Hepatic stellate cell (primary cell): Measurements from ENCODE around the gene LDAH.

Experiments
- DNase-seq: peaks from one replicate; pipeline ENCODE4 v3.0.0; 2011; ENCODE audit warnings: low spot score

Gene LDAH

DNA sequence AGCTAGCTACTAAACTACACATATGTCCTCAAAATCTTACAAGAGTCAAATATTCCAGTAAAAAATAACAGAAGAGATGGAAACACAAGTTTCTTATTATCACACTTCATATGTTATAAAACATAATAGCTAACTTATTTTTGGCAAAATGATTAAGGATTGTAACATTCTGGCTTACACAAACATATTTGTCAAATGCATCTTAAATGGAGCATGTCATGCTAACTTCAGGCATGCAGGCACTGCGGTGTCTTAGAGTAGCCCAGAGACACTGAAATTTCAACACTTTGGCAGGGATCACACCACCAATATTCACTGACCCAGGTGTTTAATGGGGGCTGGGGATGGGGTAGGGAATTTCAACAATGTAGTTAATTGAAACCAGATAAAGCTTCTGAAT is 51.6 kb downstream of the LDAH start:
- no peak for DNase-seq

DNA sequence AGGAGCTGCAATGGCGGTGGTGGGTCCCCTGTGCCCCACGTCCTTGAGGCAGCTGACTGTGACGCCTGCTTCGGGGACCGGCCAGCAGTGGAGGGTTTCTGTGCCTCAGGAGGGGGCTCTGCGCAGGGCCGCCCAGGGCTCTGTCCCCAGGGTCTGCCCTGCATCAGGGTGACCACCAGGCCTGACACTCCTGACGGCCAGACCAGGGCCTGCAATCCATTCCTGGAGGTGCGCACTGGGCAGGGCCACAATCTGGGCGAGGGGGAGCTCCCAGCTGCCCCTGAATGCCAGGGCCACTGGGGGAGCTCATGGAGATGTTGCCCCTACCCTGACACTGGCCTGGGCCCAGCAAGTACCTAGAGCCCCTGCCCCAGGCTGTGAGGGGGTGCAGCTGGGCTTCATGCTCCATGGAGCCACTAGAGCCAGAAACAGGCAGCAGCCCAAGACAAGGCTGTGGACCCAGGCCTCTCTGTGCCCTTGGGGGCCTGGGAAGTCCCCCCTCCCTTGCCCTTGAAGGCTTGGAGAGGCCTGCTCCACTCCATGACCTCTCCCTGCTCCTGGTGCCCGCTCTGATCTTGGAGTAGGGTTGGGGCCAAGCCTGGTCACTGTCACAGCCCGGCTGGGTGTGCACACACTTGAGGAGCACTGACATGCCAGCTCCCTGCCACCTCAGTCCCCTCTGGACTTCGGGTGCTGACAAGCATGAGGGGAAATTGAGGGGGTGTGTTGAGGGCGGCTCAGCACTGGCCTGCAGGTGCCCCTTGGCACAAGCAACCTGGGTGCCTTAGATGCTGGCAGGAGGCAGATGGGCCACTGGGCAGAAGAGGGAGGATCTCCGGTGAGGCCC is 55.9 kb downstream of the LDAH start:
- no peak for DNase-seq

DNA sequence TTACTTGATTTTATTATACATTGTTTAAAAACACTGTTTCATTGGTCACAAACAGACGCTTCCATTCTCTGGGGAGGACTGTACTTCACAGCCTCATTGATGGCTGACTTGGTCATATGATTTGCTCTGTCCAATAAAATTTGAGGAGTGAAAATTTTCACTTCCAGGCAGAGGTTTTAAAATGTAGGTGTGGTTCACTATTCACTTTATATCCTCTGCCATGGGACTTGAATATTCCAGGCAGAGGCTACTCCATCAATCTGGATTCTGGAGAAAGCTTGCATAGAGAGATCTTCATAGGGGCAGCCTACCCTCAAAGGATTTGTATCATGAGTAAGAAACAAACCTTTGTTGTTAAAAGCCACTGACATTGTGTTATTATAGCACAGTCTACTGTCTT is 56.7 kb downstream of the LDAH start:
- no peak for DNase-seq

DNA sequence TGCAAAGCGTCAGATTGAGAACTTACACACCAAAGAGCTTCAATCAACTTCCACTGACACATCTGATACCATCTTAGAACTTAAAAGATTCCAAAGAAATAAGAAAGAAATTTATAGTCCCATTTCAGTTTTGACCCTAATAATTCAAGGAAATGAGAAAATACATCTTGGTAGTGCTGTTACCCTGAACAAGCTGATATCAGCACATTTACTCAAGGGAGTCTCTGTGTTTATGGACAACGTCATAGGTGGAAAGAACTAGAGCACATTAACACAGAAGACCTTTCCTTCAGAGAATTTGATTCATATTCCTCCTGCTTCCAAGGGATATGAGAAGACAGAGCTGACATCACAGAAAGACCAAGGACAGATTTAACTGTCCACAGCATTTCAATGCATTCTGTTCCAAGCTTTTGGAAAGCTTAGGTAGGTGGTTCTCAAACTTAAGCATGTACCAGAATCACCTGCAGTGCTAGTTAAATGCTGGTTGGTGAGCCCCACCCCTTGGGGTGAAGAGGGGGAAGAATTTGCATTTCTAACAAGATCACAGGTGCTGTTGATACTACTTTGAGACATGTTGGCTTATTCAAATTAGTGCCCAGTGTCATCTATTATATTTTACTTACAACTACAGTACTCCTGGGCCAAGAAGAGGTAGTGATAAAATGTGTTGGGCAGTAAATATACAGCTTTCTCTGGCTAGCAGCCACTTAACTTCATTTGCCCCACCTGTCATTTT is 59.8 kb downstream of the LDAH start:
- DNase-seq = no peak

DNA sequence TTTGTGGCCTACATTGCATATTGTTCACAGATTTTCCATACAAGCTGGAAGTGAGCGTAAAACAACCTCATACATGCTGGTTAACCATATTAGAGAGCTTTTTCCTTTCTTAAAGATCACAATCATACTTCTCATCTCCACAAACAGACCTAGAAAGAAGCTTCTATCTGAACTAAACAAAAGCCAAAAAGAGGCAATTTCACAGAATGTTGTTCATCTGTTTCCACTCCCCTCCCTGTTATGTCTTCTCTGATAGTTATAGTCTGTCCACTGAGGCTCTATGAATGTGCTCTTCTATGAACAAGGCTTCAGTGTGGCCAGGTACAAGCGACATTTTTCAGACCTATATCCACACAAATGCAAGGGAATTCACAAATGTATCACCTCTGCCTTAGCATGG is 63.4 kb downstream of the LDAH start:
- no peak for DNase-seq

DNA sequence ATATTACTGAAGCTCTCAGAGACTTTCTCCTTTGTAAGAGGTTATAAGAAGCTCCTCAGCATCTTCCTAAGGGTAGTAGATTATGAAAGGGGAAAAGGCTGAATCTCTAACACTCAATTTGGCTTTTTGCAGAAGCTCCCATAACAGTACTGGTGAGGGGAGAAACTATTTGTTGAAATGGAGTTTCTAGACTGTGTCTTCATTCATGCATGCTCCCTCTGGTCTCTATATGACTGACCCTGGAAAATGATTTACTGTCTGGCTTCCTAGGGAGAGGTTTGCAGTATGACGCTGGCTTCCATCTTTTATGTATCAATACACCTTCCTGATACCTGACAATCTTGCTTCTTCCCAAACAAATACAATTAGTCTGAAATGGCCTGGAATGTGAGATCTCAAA is 63.9 kb downstream of the LDAH start:
- no peak for DNase-seq

DNA sequence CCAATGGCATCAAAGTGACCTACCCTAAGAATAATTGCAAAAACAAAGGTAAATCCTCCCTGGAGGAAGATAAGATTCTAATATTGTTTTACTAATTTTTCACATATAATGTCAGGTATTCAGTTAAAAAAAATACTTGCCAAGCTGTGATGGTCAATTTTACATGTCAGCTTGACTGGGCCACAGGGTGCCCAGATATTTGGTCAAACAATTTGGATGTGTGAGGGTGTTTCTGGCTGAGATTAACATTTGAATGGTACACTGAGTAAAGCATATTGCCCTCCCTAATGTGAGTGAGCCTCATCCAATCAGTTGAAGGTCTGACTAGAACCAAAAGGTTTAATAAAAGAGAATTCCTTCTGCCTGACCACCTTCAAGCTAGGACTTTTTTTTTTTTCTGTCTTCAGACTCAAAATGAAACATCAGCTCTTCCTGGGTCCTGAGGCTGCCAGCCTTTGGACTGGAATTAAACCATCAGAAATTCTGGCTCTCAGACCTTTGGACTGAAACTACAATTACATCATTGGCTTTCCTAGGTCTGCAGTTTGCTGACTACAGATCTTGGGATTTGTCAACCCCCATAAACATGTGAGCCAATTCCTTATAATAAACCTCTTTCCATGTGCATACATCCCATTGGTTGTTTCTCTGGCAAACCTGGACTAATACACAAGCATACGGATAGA is 65.4 kb downstream of the LDAH start:
- no peak for DNase-seq

DNA sequence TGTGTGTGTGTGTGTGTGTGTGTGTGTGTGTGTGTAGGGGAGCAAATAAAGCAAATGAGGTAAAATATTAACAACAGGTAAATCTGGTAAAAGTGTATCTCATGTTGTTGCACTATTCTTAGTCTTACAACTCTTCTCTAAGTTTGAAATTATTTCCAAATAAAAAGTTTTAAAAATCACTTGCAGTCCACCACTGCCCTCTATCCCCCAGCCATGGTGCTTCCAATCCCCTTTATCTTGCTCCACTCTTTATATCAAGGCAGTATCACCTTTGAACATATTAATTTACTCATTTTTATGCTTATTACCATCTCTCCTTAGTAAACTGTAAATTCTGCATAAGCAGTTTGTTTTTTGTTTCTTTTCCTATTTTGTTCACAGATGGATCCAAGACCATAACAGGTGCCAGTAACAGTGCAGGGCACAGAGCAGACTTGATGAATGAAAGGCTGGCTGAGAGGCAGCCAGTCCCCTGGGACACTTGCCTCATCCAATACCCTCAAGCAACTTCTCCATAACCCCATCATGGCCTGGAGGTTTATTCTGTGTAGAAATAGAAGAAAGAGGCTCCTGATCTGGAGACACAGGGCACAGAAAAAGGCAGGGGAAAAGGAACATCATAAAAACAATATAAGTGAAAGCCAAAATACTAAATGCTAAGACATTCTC is 67.6 kb downstream of the LDAH start:
- no peak for DNase-seq

DNA sequence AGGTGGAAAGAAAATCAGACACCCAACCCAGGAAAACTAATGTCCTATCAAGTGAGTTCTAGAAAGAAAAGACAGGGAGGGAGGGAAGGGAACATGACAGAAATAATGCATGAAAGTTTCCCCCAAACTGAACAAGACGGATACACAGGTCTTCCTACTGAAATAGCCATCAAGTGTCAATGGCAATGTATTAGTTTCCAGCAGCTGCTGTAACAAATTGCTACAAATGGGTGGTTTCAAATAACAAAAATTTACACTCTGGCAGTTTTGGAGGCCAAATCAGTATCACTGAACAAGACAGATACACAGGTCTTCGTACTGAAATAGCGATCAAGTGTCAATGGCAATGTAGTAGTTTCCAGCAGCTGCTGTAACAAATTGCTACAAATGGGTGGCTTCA is 70.6 kb downstream of the LDAH start:
- DNase-seq = no peak

DNA sequence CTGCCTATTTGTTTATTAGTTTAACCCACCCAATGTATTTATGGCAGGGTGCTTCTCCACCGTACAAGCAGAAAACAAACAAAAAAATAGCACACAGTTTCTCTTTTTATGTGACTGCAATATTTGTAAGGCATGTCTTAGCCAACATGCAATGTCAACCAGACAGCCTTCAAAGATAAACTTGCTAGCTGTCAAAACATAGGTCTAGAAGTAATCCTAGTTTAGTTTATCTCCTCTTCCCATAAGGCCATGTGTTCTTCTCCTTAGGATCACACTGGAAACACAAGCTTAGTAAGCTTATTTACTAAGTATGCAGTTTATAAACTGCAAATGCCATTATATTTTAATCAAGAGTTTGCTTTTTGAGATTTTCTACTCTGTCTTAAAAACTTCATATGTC is 75.6 kb downstream of the LDAH start:
- no peak for DNase-seq

DNA sequence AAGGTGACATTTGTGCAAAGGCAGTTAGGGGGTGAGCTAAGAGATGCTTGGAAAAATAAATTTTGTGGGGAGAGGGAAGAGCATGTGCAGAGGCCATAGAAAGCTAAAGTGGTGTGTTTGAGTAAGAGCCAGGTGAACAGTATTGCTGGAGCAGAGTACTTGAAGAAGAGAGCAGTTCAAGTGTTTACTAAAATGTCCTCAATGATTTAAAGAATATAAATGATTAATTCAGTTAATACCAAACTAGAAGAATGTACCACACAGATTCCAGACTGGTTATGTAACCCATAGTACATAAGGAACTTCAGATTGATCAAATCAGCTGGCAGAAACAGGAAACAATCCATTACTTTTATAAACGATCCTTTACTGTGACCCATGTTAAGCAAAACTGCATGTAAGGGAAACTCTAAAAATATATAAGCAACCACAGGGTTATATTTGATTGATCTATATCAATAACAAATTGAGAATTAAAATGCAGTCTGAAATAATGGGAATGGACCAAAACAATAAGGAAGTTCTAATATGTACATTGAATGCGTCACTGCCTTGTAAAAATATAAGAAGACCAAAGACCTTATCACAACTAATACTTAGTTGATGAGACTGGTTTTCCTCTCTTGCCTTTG is 76.9 kb downstream of the LDAH start:
- DNase-seq = no peak

DNA sequence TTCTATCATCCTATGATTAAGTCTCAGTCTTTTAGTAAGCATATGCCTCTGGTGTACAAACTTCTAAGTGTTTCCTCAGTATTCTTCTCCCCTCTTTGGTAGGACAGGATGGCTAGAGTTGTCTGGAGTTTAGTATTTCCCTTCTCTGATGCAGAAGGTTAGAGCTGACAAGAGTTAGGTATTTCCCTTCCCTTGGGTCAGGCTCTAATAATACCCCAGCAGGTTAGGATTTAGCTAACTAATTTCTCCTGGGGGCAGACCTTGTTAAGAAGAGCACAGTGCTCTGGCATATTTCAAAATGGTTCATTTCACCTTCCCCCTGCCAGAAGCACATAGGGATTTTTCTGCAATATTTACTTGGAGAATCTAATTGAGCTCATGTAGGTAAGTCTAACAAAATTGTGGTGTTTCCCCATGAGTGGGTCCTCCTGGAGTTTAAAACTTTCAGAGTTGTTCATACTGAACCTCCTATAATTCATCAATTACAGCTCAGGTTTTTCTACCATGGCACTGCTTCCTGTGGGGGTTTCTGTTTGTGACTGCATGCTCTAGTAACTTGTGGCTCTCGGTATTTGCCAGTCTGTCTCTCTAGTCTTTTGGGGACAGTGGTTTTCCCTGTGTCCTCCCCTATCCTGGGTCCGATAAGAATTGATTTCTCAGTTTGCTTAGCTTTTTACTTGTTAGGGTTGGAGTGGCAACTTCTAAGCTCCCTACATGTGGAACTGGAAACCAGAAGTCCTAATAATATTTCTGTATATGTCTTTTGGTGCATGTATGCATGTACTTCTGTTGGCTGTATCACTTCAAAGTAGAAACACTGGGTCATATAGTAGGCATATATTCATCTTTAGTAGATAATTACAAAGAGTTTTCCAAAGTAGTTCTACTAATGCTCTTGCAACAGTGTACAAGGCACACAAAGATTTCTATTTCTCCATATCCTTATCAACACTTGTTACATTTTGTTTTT is 78.2 kb downstream of the LDAH start:
- DNase-seq = no peak

DNA sequence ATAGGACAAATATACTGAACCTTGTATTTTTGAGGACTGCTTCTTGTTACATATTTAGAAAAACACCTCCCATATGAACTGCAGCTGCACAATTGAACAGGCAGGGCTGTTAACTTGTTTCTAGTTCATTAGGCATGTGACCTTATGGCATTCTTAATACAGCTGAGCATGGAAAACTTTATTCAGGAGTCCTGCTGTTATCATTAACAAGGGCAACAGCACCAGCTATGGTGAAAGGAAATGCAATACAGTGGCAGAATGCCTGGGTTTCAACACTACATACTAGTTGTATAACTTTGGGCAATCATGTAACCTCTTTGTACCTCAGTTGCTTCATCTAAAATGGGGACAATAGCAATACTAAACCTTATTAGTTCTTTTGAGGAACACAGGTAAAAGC is 84.1 kb downstream of the LDAH start:
- DNase-seq = no peak

DNA sequence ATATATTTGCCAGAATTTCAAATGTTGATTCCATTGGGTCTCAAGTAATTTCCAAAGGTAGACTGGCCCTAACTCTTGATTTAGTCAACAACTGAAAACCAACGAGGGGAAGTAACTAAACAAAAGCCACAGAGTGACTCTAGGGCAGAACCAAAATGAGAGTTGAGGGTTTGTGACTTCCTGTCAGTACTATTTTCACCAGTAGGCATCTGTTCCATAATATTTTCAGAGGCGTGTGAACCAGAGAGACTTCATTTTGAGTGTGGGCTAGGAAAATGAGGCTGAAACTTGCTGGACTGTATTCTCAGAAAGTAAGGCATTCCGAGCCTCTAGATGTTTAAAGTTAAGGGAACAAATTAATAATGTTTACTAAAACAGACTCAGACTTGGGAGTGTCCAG is 85.4 kb downstream of the LDAH start:
- DNase-seq = no peak

DNA sequence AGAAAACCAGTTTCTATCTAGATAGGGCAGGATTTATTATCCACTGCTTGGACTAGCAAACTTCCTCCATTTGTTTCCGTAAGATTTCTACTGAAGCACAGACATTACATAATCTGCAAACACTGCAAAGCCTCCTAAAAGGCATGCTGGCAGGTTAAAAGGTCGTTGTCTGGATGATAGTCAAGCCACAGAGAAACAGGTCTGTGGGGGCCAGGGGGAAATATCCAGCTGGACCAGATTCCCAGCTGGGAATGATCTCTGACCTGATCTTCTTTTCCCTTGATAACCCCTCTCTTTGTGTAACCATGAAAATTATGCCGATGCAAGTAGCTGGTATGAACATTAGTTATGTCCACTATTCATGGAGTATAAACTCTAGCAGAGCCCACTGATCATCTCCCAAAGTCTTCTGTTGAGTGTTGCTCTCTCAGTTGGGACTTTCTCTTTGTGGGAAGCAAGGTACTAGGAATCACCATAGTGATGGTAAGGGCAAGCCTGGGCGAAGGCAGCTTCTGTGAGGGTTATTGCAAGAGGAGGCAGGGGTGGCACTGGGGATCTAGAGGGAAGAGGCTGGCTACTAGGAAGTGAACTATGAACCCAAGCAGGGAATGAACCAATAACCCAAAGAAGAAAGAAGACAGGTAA is 94.7 kb downstream of the LDAH start:
- no peak for DNase-seq

DNA sequence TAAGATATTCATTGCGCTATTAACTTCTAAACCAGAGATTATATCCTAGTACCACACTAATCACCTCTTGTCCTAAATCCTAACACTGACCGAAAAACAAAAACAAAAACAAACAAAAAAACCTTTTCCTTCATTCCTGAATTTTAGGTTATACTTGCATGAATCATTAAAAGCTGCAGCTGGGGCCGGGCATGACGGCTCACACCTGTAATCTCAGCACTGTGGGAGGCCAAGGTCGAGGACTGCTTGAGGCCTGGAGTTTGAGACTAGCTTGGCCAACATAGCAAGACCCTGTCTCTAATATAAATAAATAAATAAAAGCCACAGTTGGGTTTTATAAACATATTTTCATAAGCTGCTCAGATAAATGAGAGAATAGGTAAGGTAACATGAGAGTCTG is 96.0 kb downstream of the LDAH start:
- no peak for DNase-seq

DNA sequence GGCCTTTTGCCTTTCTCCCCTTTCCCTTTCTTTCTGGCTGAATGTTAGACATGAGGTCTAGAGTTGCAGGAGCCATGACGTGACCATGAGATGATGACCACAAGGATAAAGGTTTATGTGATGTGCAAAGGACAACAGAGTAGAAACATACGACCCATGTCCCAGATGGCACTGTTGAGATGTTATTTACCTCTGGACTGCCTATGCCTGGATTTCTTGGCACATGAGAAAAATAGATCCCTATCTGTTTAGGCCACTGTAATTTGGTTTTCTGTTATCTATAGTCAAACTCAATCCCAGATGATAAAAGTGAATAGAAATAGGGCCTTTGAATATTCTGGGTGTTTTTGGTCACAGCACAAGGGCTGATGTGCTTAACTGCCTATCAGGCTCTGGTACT is 97.1 kb downstream of the LDAH start:
- no peak for DNase-seq

DNA sequence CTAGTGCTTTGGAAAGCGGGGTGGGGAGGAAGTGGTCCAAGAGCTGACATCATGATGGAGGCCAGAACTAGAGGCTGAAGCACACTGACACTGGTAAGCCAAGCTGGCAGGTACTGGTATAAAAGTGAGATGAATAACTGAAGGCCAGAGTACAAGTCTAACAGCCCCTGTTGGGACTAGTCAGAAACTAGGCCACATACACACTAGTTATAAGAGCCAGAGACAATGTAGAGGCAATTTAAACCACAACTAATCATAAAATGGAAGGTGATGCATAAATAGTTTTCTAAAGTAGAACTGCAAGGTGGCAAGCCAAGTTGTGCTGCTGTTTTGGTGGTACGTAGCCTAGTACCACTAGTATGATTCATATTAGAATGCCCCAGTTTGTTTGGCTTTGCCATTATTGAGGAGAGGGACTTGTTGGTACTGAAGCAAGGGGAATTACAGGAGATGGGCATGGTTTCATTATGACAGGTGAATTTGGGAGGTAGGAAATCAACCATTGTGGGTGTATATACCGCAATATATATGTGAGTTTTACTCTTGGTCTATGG is 98.3 kb downstream of the LDAH start:
- DNase-seq = no peak

DNA sequence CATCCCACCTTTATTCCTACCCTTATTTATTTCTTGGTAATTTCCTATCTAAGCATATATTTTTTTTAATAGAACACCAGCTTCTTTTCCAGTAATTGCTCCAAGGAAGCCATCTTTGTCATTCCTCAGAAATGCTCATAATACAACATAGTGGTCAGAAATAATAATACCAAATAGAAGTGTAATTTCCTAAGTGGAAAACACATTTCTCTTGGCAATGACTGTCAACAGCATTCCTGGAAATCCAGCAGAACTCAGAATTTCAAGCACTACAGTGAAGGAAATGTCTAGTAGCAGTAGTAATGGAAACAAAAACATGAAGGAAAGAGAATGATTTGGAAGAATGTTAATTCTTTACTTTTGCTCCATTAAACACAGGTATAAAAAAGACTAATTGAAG is 99.4 kb downstream of the LDAH start:
- peak; percentile 9 for DNase-seq
